Ishikawa (cell line): Measurements from ENCODE around the gene PYDC2.

Experiments
- CEBPB ChIP-seq: IDR thresholded peaks from 2 replicates; pipeline ENCODE4 v1.6.1; 2012
- CREB1 ChIP-seq: IDR thresholded peaks from 2 replicates; pipeline ENCODE4 v1.6.1; 2012; ENCODE audit warnings: low read depth
- EGR1 ChIP-seq: IDR thresholded peaks from 2 replicates; pipeline ENCODE4 v1.6.1; 2012
- EP300 ChIP-seq: IDR thresholded peaks from 2 replicates; pipeline ENCODE4 v1.6.1; 2012; ENCODE audit warnings: borderline replicate concordance
- FOXM1 ChIP-seq: IDR thresholded peaks from 2 replicates; pipeline ENCODE4 v1.6.1; 2012; ENCODE audit warnings: low read depth, borderline replicate concordance
- MAX ChIP-seq: IDR thresholded peaks from 2 replicates; pipeline ENCODE4 v1.6.1; 2012
- NFIC ChIP-seq: IDR thresholded peaks from 2 replicates; pipeline ENCODE4 v1.6.1; 2012
- RAD21 ChIP-seq: IDR thresholded peaks from 2 replicates; pipeline ENCODE4 v1.6.1; 2012; ENCODE audit warnings: low read depth
- REST ChIP-seq: IDR thresholded peaks from 2 replicates; pipeline ENCODE4 v1.6.1; 2012; ENCODE audit warnings: low read depth, mild to moderate bottlenecking
- TAF1 ChIP-seq: IDR thresholded peaks from 2 replicates; pipeline ENCODE4 v1.6.1; 2012; ENCODE audit warnings: low read depth, mild to moderate bottlenecking
- TCF12 ChIP-seq: IDR thresholded peaks from 2 replicates; pipeline ENCODE4 v1.6.1; 2012; ENCODE audit warnings: low read depth
- TEAD4 ChIP-seq: IDR thresholded peaks from 2 replicates; pipeline ENCODE4 v1.6.1; 2012
- USF1 ChIP-seq: IDR thresholded peaks from 2 replicates; pipeline ENCODE4 v1.6.1; 2012
- YY1 ChIP-seq: IDR thresholded peaks from 2 replicates; pipeline ENCODE4 v1.6.1; 2012; ENCODE audit warnings: low read depth
- ZBTB7A ChIP-seq: IDR thresholded peaks from 2 replicates; pipeline ENCODE4 v1.6.1; 2012; ENCODE audit warnings: low read depth

PYDC2 gene

GRCh38 chr3:191417457-191417729 lies 43.6 kb upstream of the PYDC2 start:
- TF ChIP-seq CREB1 (no peak), REST (no peak), TAF1 (no peak), MAX (no peak), CEBPB (no peak), FOXM1 (no peak), NFIC (no peak), TCF12 (no peak), EP300 (no peak), YY1 (no peak), RAD21 (no peak), USF1 (no peak), EGR1 (no peak), TEAD4 (no peak), ZBTB7A (no peak)

- TF ChIP-seq CREB1: no peak
Measured at GRCh38 chr3:191420771-191421170, 40.2 kb upstream of the PYDC2 start.

- TF ChIP-seq USF1 (no peak), CEBPB (no peak), TCF12 (no peak), EP300 (no peak), YY1 (no peak), MAX (no peak), FOXM1 (no peak), TEAD4 (no peak), EGR1 (no peak)
Measured at GRCh38 chr3:191424881-191425280, 36.1 kb upstream of the PYDC2 start.

GRCh38 chr3:191425322-191425734 lies 35.6 kb upstream of the PYDC2 start:
- no peak for TF ChIP-seq YY1
- no peak for TF ChIP-seq MAX
- no peak for TF ChIP-seq USF1
- no peak for TF ChIP-seq TEAD4
- no peak for TF ChIP-seq CREB1
- no peak for TF ChIP-seq EGR1
- no peak for TF ChIP-seq TCF12
- TF ChIP-seq CEBPB: no peak
- no peak for TF ChIP-seq FOXM1
- TF ChIP-seq NFIC: no peak
- TF ChIP-seq REST: no peak
- no peak for TF ChIP-seq ZBTB7A
- no peak for TF ChIP-seq EP300
- no peak for TF ChIP-seq TAF1
- TF ChIP-seq RAD21: no peak

GRCh38 chr3:191426311-191426710 lies 34.7 kb upstream of the PYDC2 start:
- TF ChIP-seq EP300: no peak
- TF ChIP-seq TCF12: no peak
- no peak for TF ChIP-seq NFIC
- TF ChIP-seq TEAD4: no peak
- no peak for TF ChIP-seq REST
- no peak for TF ChIP-seq MAX
- TF ChIP-seq RAD21: no peak
- TF ChIP-seq CREB1: no peak
- TF ChIP-seq EGR1: no peak
- TF ChIP-seq USF1: no peak
- TF ChIP-seq CEBPB: no peak
- TF ChIP-seq ZBTB7A: no peak
